Hepatic stellate cell (primary cell): ENCODE measurements around the gene RND3.
A peak's percentile ranks its signal among the peaks of the same experiment; 100 is the strongest.

Experiments used
- DNase-seq: peaks from one replicate; pipeline ENCODE4 v3.0.0; 2011; ENCODE audit warnings: low spot score

RND3 gene, protein sequence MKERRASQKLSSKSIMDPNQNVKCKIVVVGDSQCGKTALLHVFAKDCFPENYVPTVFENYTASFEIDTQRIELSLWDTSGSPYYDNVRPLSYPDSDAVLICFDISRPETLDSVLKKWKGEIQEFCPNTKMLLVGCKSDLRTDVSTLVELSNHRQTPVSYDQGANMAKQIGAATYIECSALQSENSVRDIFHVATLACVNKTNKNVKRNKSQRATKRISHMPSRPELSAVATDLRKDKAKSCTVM

DNA sequence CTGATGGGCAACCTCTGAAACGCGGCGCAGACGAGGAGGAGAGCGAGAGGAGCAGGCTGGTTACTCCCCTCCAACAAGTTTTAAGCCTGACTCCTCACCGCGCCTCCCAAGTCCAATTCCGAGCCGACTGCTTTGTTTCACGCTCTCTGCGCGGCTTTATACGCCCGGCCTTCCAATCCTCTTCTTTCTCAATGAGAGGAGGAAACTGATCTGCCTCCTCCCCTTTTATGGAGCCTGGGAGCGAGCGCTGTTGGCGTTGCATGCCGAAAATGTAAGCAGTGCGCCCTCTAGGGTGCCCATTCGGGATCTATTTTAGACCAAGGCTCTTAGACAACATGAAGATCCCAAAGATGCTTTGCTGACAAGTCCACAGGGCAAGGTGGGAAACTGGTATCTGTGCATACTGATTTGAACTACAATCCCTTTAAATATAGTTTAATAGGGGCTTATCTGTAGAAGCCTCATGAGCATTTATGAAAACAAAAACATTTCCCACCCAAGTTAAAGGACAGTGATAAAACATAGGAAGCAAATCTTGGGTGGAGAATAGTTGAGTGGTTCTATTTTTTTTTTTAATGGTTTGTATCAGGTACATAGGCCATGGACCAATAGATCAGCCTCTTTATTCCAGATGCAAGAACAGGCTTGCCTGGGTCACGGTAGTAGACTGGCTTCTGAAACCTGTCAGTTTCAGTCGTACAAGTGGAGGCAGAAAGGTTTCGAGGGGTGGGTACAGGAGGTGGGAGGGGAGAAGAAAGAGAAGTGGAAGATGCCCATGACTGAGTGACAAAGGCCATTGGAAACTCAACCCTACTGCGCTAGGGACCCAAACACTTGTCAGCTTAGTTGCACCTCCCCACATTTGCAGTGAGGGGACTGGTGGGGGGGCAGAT lies at the start of gene RND3:
TSS of gene RND3 (minus strand) at position 131 of the 893 bp plus-strand sequence. CDS start 250 bp downstream, outside the sequence.
- peak; percentile 90 for DNase-seq

DNA sequence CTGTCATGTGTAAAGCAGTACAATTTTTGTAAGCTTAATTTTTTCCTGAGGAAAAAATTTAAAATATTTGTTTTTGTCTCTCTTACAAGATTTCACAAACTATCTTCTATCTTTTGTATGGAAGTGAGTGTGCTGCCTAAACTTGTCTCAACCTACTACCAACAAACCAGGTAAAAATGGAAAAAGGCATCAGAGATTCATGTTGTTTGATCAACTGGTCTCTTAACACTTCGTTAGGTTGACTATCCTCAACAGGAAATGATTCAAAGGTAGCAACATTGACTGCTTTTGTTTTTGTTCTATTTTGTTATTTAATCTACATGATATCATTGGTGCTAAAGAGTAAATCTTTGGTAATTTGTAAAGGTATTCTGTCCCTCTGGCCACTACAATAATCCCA lies 47.7 kb upstream of the RND3 start:
- no peak for DNase-seq

DNA sequence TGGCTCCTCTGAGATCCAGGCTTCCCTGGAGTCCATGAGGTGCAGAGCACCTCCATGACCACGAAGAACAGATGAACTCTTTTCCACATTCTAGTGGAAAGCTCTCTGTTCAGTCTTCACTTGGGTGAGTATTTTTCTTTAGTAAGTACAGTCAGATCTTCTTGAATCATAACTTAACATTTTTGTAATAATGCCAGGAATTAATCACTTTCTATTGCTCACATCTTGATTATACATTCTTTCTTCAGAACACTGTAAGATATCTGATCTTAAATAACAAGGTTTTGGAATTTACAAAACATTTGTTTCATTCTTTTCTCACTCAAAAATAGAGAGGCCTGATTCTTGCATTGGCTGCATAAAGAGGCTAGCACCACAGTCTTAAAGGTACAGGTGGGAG lies 45.4 kb upstream of the RND3 start:
- DNase-seq: no peak

DNA sequence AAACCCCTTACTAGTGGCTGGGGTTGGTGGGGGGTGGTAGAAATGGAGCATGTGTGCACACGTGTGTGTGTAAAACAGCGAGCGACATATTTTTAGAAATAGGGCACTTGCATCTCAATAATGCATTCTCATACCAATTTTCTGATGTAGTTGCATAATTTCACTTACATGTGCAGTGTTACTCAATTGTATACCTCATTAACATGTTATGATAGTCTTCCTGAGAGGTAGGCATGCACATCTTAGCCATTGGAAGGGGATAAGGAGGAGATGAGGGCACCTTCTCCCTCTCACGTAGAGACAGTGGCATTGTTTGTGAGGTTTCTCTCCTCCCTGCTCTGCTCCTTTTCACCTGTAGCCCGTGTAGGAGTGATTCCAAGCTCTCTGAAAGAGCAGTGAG lies 44.6 kb upstream of the RND3 start:
- no peak for DNase-seq

DNA sequence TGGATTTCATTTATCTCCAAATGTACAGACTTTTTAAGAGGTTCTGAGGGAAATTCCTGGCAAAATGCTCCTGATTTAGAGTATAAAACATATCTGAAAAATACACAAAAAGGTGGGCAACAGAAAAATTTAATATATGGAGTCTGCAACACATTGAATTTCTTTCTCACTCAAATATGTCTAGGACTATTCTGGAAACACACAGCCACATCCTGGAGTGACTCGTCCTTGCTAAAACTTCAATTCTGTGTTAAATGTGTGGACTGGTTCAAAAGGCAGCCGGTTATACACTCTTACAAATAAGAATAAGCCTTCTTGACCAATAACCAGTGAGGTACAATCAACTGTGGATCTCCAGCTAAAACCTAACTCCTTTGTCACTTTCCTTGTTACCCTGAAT lies 44.1 kb upstream of the RND3 start:
- no peak for DNase-seq

DNA sequence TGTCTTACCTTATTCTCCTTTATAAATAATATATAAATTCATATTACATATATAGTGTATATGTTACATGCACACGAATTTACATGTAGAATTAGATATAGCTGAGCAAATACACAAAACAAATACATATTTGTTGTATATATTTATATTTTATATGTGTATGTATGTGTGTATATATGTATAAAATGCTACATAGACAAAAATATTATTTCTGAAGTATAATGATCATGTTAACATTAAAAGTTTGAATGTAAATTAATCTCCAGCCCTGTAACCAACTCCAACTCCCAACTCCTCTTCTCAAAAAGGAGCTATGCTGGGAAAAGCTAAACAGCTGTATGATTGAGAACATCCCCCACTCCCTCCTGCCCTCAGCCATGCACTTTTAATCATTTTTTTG lies 42.7 kb upstream of the RND3 start:
- DNase-seq: no peak

DNA sequence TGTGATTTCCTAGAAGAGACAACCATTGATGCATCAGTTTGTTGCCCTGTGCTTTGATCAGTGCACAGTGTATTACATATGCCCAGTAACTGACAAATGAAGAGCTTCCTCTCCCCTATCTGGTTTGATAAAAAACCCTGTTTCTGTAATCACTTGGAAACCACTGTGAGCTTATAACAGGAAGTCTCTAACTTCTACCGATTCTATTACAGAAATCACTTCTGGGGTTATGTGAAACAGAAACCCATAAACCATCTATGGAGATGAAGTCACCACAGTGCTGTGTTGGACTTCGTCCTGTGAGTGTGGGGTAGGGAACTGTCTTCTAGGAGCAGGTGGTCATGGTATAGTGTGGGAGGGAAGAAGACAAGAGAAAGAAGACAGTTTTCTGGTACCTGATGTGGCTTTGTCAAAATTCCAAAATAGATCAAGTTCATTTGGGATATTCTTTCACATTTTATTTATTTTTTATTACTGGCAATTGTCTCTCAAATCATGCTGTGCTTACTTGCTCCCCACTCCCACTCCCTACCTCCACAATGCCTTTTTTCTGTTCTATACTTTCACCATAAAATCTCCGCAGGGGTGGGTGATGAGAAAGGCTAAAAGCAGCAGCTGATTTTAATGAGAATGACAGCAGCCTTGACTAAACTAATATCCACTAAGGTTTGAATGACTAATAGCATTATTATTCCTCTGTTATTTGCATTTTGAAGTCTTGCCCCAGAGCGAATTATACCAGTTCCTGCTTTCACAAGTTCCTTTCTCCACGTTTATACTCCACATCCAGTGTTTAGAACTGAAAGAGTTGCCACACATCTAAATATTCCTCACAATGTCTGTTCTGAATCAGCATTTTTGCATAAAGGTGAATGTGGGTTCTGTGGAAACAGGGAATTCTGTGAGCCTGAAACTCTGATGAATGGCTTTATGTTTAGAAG lies 41.7 kb upstream of the RND3 start:
- peak; percentile 41 for DNase-seq

DNA sequence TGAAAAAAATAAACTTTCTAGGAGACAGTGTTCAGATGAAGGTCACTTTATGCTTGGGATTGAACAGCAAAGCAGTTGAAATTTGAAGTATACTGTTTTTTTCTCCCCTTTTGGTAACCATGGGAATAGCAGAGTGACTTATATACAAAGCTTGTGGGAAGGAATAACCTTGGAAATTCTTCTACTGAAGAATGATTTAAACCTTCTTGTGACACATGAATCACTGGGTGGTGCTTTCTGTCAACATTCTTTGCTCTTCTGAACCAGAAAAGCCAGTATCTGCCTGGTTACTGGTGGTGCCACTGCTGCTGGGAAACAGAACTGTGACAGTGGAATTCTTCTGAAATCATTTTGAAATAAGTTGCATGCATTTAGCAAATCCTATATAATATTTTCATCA lies 39.4 kb upstream of the RND3 start:
- DNase-seq: peak; percentile 71

DNA sequence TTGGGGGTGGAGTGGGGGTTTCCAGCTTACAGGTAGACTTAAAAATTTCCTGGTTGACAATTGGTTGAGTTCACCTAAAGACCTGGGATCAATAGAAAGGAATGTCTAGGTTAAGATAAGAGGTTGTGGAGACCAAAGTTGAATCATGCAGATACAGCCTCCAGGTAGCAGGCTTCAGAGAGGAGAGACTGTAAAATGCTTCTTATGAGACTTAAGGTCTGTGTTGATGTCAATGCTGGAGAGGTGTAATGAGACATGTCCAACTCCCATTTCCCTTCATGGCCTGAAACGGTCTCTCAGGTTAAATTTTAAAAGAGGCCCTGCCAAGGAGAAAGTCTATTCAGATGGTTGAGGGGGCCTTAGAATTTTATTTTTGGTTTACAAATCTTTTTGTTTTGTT lies 38.5 kb upstream of the RND3 start:
- DNase-seq: no peak

DNA sequence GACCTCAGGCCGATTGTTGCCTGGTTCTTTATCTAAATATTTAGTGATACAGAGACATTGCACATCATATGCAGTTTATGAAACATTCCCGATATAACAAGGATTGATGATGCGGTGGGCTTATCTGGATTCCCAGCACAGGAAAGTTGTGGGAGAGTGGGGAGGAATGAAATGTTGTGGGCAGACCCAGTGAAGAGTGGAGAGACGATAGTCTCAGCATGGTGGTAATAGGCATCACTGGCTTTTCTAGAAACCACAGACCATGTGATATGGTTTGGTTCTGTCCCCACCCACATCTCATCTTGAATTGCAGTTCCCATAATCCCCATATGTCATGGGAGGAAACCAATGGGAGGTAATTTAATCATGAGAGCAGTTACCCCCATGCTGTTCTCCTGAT lies 34.8 kb upstream of the RND3 start:
- no peak for DNase-seq

DNA sequence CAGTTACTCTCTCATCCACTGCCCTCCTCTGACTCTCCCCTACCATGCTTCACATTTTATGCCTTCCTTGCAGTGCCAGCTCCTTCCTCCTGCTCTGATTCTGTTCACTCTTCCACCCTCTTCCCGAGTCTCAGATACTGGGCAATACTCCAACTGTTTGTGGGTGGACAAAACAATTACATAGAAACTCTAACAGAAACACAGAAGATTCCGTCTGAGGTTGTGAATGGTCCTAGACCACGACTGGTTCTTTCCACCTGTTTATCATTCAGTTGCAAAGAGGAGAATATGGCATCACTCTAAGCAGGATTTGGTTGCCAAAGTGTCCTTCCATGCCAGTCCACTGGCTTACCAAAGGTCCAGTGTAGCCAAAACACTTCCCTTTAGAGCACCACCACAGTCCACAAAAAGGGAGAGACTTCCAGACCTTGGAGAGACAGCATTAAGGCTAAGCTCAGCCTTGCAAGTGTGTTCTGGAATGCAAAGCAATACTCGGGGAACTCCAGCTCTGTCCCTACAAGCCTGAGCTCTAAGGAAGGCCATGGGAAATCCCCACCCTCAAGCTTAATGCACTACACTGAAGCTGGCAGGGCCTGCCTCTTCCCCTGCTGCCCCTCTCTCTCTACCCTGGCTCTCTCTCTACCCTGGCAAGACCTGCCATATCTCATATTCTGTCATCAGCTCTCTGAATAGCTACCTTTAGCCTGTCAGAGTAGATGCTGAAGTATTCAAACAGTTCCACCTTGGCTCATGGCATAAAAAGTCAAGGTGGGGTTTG lies 33.6 kb upstream of the RND3 start:
- DNase-seq: no peak

DNA sequence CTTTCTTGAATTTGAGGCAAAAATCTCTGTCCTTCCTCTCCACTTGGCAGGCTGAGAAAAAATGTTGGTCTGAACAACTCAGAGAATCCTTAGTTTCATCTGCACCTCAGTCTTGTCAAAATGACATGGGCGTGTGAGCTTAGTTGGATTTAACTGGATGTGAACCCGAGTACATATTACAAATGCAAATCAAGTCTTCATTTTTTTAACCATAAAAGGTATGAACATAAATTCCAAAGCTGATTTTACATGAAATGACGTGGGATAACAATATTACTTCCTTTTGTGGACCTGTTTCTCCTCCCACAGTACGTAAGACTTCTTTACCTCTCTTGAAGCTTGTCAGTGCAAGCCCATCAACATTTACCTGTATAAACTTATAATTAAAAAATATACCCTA lies 32.6 kb upstream of the RND3 start:
- no peak for DNase-seq

DNA sequence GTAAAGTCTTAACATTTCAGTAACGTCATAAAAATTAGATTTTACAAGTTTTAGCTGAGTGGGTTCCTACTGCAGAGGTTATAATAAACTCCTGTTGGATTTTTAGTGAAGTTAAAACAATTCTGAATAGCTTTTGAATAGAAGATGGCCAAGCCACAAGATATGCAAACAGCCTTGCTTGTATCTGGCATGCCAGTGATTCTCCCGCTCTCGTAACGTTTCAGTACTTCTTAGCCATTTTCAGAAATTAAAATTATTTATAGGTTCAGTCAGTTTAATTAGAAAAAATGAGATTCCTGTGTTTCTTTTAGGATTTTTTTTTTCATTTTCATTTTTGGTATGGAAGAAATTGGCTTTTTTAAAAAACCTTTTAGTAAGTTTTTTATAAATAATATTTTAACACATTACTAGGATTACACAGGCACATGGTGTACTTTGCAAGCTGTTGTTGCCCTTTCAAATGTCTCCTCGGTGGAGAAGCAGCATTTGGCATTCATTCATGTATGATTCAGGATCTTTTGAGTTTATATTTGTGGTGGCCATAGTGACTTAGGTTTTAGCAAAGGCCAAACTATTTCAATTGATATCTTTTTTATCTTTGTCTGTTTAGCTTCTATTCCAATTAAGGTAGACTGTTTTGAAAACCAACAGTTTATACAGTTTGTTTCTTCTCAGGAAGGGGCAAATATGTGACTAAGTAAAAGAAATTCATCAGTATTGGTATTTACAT lies 30.6 kb upstream of the RND3 start:
- peak; percentile 44 for DNase-seq

DNA sequence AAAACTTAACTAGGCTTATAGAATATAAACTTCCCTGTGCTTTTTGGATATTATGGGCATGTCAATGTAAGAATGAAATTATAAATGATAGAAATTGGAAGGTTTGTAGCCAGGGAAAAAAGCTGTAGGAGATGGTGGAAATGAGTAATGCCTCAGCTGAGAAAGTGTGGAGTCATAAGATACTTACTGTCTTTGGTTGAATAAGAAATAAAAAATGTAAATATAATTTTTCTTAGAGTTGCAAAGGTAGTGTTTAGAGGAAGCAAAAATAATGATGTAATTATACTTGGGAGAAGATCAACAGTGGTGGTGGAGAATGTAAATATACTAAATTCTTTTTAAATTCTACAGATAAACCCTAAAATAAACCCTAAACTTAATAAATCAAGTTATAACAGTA lies 26.2 kb upstream of the RND3 start:
- no peak for DNase-seq

DNA sequence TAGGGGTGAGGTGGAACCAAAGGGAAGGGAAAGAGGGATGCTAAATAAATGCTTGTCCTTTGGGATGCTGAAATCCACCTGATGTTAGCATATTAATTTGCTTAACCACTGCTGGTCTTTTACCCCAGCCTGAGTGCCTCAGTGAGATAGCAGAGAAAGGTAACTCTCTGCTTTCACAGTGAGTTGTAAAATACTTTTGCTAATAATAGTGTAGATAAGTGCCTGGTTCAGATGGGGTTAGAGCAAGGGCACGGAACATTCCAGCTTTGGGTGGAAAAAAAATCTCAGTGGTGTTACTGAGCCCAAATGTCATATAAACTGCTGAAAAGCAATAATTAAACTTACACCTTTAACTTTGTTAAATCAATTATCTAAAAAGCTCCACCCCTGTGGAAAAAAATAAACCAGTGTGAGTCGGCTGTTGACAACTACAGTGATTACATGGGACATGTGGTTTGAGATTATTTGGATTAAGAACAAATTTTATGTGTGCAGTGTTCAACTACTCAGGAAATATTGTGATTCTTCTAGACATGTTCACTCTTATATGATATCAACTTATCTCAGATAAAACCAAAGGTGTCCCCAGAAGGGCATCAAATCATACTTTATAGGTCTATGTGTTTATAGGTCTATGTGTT lies 21.1 kb upstream of the RND3 start:
- no peak for DNase-seq

DNA sequence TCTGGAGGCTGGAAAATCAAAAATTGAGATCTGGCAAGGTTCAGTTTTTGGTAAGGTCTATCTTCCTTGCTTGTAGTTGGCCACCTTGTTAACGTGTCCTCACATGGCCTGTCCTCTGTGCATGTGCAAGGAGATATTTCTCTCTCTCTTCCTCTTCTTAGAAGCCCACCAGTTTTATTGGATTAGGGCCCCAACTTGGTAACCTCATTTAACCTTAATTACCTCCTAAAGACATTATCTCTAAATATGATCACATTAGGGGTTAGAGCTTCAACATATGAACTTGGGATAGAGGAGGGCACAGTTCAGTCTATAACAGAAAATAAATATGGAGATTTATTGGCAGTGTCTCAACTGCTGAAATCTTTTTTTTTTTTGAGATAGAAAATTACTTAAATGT lies 19.6 kb upstream of the RND3 start:
- DNase-seq: no peak

DNA sequence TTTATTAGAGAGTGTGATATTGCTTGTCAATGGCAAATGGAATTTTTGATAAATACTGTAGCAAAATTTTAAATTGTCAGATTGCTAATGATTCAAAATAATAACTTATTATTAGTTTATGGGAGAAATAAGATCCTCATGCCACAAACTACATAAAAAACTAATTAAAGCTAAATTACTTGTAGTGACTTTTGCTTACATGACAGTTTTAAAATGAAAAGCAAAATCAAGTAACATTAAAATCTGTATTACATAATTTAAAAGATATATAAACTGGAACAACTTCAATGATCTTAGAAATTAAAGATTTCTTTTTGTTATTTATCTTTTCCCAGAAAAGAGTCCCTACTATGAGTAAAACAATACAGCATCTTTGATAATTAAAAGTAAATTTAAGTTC lies 17.7 kb upstream of the RND3 start:
- no peak for DNase-seq

DNA sequence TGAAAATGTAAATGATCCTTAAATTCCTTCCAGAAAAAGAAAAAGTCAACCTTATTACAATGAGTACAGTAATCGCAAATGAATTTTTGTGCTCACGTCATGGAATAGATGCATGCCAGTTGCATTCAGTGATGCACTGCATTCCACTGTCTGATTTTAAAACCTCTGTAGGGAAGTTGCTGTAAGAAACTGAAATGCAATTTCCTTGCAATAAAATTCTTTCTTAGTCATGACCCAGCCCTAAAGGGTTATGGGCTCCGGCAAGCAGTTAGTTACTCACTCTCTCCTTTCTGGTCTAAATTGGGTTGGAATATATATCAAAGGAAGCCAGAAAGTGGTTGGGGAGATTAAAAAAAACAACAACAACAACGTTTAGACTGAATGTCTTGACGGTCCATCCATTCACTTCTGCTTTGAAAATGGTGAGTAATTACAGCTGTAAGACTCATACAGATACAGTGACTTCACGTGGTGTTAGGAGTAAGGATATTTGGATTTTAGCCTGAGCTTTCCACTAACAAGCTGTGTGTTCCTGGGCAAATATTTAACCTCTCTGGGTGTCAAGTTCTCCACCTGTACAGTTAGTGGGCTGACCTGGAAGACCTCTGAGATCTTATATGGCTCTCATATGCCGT lies 8.6 kb upstream of the RND3 start:
- DNase-seq: peak; percentile 51

DNA sequence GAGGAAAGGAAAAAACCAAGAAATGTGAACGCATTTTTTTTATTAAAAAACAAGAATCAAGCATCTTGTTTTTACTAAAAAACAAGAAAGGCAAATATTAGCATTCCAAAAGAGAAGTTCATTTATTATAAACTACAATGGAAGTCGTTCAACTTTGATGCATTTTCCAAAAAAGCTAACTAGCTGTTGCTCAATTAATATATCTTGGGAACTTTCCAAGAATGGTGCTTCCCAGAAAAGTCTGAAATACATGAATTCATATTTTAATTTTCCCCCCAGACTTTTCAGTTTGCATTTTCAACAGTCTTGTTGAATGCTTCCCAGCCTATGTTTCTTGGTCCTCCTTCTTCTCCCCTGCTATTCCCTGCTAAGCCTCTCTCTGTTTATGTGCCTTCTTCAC lies 7.5 kb upstream of the RND3 start:
- no peak for DNase-seq
